GM21619 (cell line): ENCODE results near the gene KCTD21.
"Not testable (repeated sequence)": the region's sequence is repeated elsewhere in the genome, so short reads cannot be mapped to it uniquely, and the experiment has no call there.

Source experiments
- ATAC-seq: cut with Tn5 transposase; IDR thresholded peaks from one replicate; pipeline ENCODE4 v1.9.1; 2021; ENCODE audit not compliant: unreplicated experiment

KCTD21 gene

DNA sequence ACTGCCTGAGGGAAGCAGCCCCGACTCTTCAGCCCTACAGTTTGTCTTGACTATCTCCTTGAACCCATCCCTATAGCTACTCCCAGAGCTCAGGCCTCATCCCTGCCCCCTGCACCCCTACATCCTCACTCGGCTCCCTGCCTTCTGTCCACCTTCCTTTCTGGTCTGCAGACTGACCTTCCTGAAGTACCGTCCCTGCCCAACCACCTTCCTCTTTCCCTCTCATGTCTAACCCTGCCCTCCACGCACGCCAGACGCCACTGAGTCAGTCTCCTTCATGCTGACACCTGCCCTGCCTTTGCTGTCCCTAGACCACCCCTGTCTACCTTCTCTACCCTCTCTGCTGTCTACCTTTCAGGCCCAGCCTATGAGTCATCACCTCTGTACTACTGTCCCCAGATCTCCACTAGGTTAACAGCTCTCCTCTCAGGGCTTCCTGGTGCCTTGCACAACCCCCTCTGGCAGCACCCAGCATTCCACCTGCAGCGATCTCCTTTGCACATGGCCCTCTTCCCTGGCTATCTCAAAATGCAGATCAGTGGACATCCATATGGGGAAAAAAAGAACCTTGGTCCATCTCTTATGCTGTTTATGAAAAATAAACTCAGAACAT is 8.9 kb downstream of the KCTD21 start:
- ATAC-seq = no peak

GRCh38 chr11:78177216-78177615 is 11.2 kb downstream of the KCTD21 start:
- ATAC-seq = no peak

DNA sequence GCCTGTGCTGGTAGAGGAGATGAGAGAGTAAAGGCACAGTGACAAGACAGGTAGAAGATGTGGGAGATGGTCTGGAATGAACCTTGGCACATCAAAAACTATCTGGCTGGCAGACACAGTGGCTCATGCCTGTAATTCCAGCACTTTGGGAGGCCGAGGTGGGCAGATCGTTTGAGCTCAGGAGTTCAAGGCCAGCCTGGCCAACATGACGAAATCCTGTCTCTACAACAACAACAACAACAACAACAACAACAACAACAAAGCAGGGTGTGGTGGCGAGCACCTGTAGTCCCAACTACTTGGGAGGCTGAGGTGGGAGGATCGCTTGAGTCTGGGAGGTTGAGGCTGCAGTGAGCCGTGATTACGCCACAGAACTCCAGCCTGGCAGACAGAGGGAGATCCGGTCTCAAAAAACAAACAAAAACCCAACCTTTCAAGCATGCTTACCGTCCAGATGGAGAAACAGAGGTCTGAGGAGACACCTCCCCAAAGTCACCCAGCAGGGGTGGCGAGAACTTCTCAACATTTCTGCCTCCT is 11.8 kb downstream of the KCTD21 start:
- ATAC-seq = no peak

DNA sequence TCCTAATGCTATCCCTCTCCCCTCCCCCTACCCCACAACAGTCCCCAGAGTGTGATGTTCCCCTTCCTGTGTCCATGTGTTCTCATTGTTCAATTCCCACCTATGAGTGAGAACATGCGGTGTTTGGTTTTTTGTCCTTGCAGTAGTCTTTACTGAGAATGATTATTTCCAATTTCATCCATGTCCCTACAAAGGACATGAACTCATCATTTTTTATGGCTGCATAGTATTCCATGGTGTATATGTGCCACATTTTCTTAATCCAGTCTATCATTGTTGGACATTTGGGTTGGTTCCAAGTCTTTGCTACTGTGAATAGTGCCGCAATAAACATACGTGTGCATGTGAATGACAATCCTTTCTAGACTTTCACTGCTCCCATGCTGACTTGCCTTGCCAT is 12.6 kb downstream of the KCTD21 start:
- ATAC-seq = not testable (repeated sequence)

DNA sequence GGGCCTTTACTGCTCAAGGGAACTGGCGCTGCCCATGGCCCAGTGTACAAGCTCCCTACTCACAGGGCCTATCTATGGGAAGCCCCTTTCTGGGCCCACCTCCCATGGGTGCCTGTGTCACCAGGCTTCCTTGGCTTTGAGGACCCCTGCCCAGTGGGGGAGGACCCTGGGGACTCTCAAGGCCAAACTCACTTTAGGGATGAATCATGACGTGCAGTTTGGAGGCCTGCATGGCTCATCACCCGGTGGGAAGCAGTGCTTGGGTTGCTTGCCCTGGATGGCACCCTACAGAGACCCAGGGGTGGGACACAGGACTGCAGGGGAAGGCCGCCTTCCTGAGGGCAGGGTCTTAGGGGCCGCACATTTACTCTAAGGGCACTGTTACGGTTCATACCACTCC is 16.5 kb downstream of the KCTD21 start:
- ATAC-seq = no peak

- no peak for ATAC-seq
These were observed 17.4 kb downstream of the KCTD21 start for GRCh38 chr11:78170874-78171549.

DNA sequence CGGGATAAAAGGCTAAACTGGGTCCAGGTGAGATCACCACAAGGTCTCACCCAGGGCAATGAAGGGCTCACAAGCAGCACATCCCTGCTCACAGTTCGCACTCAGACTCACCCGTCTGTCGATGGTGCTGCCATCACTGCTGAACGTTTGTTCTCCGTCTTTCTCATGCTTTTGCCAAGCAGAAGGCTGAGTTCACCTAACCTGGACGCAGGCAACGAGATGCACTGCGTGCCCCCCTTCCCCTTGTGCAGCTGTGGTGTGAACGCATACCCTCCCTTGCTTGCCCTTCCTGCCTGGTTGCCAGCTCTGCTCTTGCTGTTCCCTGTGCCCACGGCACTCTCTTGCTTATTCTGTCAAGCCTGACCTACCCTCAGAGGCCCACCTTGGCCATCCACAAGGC is 18.0 kb downstream of the KCTD21 start:
- ATAC-seq = no peak

DNA sequence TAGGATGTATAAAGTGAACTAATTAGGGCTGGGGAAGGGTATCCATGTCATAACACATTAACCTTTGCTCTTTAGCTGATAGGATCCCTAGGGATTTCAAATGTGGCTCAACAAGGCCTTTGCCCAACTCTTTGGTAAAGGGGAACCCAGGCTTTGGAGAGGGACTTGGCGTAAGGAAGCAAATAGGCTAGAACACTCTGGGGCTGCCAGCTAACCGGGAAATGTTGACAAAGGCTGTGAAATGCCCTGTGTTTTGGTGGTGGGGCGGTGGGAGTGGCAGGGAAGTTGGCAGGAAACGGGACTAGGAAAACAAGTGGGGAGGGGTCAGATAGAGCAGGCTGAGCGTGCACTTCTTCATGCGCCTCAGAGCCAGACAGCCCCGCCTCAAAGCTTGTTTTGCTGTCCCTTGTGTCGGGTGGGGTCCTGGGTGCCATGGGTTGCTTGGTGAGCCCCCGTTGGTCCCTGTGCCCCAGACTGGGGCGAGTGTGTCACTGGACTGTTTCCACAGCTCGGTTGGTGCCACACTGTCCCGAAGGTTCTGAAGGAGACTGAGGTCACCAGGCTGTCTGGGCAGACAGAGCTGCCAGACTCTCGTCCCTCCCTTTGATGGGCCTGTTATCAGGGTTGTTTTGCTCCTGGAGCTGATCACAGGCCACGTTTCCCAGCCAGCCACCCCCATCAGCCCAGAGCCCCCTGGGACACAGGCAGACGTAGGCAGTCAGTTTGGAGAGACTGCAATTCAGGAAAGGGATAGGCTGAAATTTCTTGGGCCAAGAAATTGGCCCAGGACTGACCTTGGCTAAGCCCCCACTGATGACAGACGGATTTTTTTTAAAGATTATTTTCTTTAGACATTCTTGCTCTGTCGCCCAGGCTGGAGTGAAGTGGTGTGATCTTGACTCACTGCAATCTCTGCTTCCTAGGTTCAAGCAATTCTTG is 19.6 kb downstream of the KCTD21 start:
- ATAC-seq = no peak

DNA sequence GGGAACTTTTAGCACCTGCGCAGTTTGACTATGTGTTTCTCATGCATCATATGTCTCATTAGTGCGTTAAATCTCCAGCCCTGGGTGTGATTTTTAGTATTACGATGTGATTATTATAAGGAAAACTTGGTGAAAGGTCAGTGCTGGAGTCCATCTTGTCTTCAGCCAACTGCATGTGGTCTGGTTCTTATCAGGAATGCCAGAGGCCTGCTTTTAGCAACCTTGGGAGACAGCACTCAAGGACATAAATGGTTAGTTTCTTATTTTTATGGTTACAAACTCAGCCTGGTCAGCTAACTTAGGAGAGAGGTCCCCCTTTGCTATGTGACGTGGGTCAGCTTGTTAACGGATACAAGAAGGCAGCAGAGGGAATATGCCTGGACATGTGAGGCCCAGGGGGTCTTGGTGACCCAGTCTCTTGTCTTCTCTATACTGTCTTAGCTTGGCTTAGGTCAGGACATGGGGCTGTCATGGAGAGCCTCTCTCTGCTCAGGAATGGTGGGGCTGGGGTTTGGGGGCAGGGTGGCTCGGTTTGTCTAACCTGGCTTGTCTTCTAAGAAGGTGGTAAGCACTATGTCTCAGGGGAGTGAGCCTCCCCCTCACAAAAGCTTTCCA is 21.5 kb downstream of the KCTD21 start:
- no peak for ATAC-seq

DNA sequence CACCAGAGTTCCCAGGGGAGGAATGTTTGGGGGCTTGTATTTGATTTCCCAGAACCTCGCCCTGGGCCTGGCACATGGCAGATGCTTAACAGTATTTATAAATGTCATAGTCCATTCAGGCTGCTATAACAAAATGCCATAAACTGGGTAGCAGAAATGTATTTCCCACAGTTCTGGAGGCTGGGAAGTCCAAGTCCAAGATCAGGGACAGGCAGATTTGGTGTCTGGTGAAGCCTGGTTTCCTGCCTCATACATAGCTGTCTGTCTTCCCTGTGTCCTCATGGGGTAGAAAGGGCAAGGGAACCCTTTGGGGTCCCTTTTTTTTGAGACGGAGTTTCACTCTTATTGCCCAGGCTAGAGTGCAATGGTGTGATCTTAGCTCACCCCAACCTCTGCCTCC is 24.0 kb downstream of the KCTD21 start:
- ATAC-seq = no peak

- ATAC-seq = no peak
These were observed 24.6 kb downstream of the KCTD21 start for GRCh38 chr11:78163828-78164227.

DNA sequence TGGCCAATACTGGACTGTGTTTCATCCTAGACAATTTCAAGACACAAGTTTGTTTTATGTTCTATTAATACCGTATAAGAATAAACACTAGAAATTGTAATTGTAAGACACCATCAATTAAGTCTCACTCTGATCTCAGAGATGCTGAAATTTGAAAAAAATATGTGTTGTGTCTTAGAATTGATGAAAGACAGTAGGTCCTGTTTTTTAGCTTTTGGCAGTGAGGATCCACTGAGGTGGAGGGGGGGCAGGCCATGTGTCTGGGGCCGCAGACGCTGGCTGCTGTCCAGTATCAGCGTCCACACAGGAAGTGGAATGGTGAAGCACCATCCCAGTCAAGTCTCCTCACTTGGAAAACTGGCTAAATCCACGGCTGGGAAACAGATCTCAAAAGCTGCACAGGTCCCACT is 26.5 kb downstream of the KCTD21 start:
- ATAC-seq = no peak

GRCh38 chr11:78161346-78161745 is 27.1 kb downstream of the KCTD21 start:
- ATAC-seq = no peak

DNA sequence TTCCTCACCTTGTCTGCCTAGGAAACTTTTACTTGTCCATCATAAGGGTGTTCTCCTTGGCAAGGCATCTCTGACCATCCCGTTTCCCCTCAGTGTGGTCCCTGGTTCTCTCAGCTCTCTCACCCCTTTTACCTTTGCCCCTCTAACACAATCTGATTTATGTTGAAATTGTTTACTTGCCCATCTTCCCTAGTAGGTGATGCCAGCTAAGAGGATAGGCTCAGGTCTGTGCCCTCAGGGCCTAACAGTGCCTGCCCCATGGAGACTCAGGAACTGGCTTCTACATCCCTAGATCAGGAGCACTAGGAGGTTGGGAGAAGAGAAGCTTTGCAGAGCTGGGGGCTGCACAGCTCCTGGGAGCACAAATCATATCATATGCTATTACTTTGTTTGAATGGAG is 27.9 kb downstream of the KCTD21 start:
- ATAC-seq = no peak

GRCh38 chr11:78158987-78159652 is 29.3 kb downstream of the KCTD21 start:
- ATAC-seq = no peak

DNA sequence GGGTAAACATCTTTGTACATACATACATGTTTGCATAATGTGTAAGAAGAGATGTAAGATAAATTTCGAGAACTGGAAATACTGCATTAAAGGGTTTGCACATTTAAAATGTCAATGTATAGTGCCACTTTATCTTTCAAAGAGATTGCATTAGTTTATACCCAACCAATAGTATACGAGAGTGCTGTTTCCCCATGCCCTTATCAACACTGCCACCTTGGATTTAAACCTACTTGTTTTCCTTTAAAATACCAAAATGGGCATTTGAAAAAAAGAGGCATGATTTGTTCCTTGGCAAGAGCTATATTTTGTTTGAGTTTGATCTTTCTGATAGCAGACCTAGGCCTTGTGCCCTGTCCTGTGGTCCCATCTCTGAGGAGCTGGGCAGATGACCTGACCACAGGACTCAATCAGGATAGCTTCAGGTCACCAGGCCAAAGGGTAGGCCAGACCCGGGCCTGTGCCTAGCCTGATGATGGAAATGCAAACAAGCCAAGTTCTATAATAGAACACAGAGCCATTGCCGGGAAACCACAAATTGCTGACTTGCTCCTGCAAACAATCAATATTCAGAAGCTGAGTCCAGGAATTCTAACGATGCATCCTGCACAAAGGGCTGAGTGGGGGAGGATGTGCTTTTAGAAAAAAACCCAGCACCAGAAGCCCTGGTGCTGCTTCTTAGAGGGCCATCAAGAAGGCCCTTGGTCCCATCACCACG is 32.1 kb downstream of the KCTD21 start:
- no peak for ATAC-seq

DNA sequence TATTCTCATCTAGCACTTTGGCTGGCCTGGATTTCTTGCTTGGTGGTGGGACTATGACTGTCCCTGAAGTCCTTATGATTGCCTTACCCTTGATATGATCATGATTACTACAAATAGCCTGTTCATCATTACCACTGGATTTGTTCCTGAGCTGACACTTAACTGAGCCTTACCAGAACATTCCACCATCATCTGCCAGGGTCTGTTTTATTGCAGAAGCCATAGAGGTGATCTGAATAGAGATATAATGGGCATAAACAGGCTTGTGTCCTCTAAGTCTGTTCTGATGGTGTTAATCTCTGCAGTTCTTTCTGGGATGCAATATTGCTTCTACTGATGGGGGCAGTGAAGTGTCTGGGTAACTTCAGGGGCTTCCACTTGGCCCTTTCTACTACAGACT is 36.6 kb downstream of the KCTD21 start:
- ATAC-seq = no peak

DNA sequence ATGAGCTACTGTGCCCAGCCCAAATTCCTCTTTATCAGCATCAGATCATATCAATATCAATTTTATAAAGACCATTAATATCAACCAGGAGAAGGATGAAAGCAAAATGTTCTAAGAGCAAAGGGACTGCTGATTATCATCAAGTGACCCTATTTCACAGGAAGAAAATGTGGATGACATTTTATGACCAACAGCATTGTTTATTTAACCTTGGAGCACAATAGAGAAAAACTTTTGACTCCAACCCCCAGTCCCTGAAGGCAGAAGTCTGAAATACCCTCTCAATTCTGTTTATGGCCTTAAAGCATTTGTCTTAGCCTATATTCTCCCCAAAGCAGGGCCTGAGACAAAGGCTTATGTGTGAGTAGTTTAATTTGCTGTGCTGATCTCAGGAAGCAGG is 37.7 kb downstream of the KCTD21 start:
- ATAC-seq = no peak

DNA sequence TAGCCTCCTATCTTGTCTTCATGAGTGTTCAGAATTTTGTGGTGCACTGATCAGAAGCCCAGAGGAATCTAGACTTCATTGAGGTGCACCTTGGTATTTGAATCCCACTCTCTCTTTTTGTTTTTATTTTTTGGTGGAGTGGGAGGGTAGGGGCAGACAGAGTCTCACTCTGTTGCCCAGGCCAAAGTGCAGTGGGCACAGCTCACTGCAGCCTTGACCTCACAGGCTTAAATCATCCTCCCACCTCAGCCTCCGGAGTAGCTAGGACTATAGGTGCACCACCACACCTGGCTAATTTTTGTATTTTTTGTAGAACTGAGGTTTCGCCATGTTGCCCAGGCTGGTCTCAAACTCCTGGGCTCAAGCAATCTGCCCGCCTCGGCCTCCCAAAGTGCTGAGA is 38.1 kb downstream of the KCTD21 start:
- ATAC-seq = no peak

GRCh38 chr11:78149646-78150045 is 38.8 kb downstream of the KCTD21 start:
- ATAC-seq = no peak
